Measurements from ENCODE around the gene ZNF230.

Gene ZNF230

DNA sequence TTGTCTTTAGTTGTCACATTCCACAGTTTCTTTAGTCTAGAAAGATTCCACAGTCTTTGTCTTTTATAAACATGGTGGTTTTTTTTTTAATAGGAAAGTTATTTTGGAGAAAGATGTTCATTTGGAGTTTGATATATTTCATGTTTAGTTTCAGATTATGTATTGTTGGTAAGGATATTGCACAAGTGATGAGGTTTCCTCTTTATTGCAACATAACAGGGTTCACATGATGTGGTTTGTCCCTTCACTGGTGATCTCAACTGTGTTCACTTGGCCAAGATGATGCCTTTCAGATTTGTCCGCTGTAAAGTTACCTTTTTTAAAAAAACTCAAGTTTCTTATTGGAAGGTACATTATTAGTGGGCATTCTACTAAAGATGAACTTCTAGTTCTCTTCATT is 3.2 kb downstream of the ZNF230 start:
- Histone ChIP-seq H2BK15ac (ENCODE audit: low read length) (no peak overlapping the region), H3K27ac (replicated peaks; ENCODE audit: low read length) (no peak overlapping the region), H3K9ac (ENCODE audit: low read depth, low read length, poor library complexity) (no peak overlapping the region), H3K79me1 (ENCODE audit: low read depth, low read length) (no peaks in the 10 kb centered on the region), H3K18ac (ENCODE audit: low read length) (no peak overlapping the region), H2AFZ (ENCODE audit: low read length) (no peak overlapping the region), H3K4ac (ENCODE audit: low read length) (no peak overlapping the region), H4K8ac (ENCODE audit: low read depth, low read length) (no peak overlapping the region), H2AK5ac (ENCODE audit: low read depth, low read length) (no peak overlapping the region), H3K36me3 (replicated peaks in 1 of 2; ENCODE audit: control insufficient read depth in 2 of 2, insufficient read depth in 2 of 2, low read length in 2 of 2) (peaks cover 23 to 37% of the 10 kb centered on the region in 2 donors), H2BK12ac (ENCODE audit: low read length) (no peak overlapping the region), H3K4me2 (ENCODE audit: insufficient read depth, low read length, poor library complexity, severe bottlenecking) (no peak overlapping the region), H3K9me3 (replicated peaks in 1 of 2; ENCODE audit: control insufficient read depth in 2 of 2, insufficient read depth in 1 of 2, low read depth in 1 of 2, low read length in 2 of 2) (peaks cover 20 to 33% of the 10 kb centered on the region in 2 donors), H3K4me1 (ENCODE audit: control insufficient read depth in 2 of 2, insufficient read depth in 1 of 2, low read depth in 1 of 2, low read length in 2 of 2) (peaks cover 0 to 1% of the 10 kb centered on the region in 2 donors), H3K4me3 (ENCODE audit: low read length in 2 of 2) (no peak overlapping the region), H4K91ac (ENCODE audit: low read depth, low read length, poor library complexity) (no peak overlapping the region), H2BK120ac (ENCODE audit: low read depth, low read length) (no peak overlapping the region), H2BK5ac (ENCODE audit: low read length) (no peak overlapping the region), H3K14ac (ENCODE audit: low read length) (no peak overlapping the region), H3K27me3 (ENCODE audit: control insufficient read depth in 3 of 3, insufficient read depth in 3 of 3, low read depth in 1 of 3, low read length in 3 of 3) (no peaks in the 10 kb centered on the region), H3K23ac (ENCODE audit: low read depth, low read length, poor library complexity) (no peak overlapping the region)
- no peak for DNase-seq (ENCODE audit: low spot score)
- no CpG with 5 or more reads among the region's 1 CpG for WGBS, 2 donors (ENCODE audit: extremely low coverage in 2 of 2, insufficient read length in 2 of 2, insufficient replicate concordance in 1 of 2)

DNA sequence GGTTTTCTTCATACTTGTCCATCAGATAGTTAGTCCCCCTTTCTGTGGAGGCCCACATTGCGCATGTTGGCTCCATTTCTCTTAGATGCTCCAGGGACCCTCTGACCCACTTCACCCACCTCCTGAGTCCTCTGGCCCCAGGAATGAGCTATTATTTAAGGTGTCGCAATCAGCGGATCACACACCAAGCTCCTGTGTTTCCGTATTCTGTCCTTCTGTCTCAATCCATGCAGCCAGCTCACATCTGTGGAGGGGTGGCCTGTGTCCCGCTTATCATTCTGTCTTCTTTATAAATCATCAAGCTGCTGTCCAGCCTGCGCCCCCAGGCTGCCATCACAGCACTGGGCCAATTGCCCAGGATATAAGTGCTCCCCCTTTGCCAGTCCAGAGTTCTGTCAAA is 4.7 kb downstream of the ZNF230 start:
- peaks cover 24 to 50% of the 10 kb centered on the region in 2 donors for H3K36me3 ChIP-seq (replicated peaks in 1 of 2; ENCODE audit: control insufficient read depth in 2 of 2, insufficient read depth in 2 of 2, low read length in 2 of 2)
- no CpG with 5 or more reads among the region's 6 CpGs for WGBS, 2 donors (ENCODE audit: extremely low coverage in 2 of 2, insufficient read length in 2 of 2, insufficient replicate concordance in 1 of 2)

DNA sequence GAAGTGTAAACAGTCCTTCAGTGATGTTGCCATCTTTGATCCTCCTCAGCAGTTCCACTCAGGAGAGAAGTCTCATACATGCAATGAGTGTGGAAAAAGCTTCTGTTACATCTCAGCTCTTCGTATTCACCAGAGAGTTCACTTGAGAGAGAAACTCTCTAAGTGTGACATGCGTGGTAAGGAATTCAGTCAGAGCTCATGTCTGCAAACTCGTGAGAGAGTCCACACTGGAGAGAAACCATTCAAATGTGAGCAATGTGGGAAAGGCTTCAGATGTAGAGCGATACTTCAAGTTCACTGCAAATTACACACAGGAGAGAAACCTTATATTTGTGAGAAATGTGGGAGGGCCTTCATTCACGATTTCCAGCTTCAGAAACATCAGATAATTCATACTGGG is 7.7 kb downstream of the ZNF230 start:
- Histone ChIP-seq H3K23ac (ENCODE audit: low read depth, low read length, poor library complexity) (no peak overlapping the region), H3K18ac (ENCODE audit: low read length) (no peak overlapping the region), H4K8ac (ENCODE audit: low read depth, low read length) (no peak overlapping the region), H3K4me1 (ENCODE audit: control insufficient read depth in 2 of 2, insufficient read depth in 1 of 2, low read depth in 1 of 2, low read length in 2 of 2) (no peaks in the 10 kb centered on the region), H3K27ac (replicated peaks; ENCODE audit: low read length) (no peak overlapping the region), H3K9me3 (replicated peaks in 1 of 2; ENCODE audit: control insufficient read depth in 2 of 2, insufficient read depth in 1 of 2, low read depth in 1 of 2, low read length in 2 of 2) (peaks cover 25 to 46% of the 10 kb centered on the region in 2 donors), H3K4ac (ENCODE audit: low read length) (no peak overlapping the region), H3K36me3 (replicated peaks in 1 of 2; ENCODE audit: control insufficient read depth in 2 of 2, insufficient read depth in 2 of 2, low read length in 2 of 2) (peaks cover 24 to 50% of the 10 kb centered on the region in 2 donors), H3K4me3 (ENCODE audit: low read length in 2 of 2) (no peak overlapping the region), H2BK15ac (ENCODE audit: low read length) (no peak overlapping the region), H2BK5ac (ENCODE audit: low read length) (no peak overlapping the region), H2AFZ (ENCODE audit: low read length) (no peak overlapping the region), H3K14ac (ENCODE audit: low read length) (no peak overlapping the region), H2BK120ac (ENCODE audit: low read depth, low read length) (no peak overlapping the region), H3K27me3 (ENCODE audit: control insufficient read depth in 3 of 3, insufficient read depth in 3 of 3, low read depth in 1 of 3, low read length in 3 of 3) (no peaks in the 10 kb centered on the region), H2BK12ac (ENCODE audit: low read length) (no peak overlapping the region), H3K9ac (ENCODE audit: low read depth, low read length, poor library complexity) (no peak overlapping the region), H2AK5ac (ENCODE audit: low read depth, low read length) (no peak overlapping the region), H4K91ac (ENCODE audit: low read depth, low read length, poor library complexity) (no peak overlapping the region), H3K79me1 (ENCODE audit: low read depth, low read length) (no peaks in the 10 kb centered on the region), H3K4me2 (ENCODE audit: insufficient read depth, low read length, poor library complexity, severe bottlenecking) (no peak overlapping the region)
- no peak for DNase-seq (ENCODE audit: low spot score)
- no CpG with 5 or more reads among the region's 5 CpGs for WGBS, 2 donors (ENCODE audit: extremely low coverage in 2 of 2, insufficient read length in 2 of 2, insufficient replicate concordance in 1 of 2)

More for the DNA sequence above, 4.7 kb downstream of the ZNF230 start:
- Histone ChIP-seq H3K4ac (ENCODE audit: low read length) (no peak overlapping the region), H2BK15ac (ENCODE audit: low read length) (no peak overlapping the region), H2BK120ac (ENCODE audit: low read depth, low read length) (no peak overlapping the region), H3K4me3 (ENCODE audit: low read length in 2 of 2) (no peak overlapping the region), H2BK12ac (ENCODE audit: low read length) (no peak overlapping the region), H3K4me1 (ENCODE audit: control insufficient read depth in 2 of 2, insufficient read depth in 1 of 2, low read depth in 1 of 2, low read length in 2 of 2) (no peaks in the 10 kb centered on the region), H3K14ac (ENCODE audit: low read length) (no peak overlapping the region), H3K27me3 (ENCODE audit: control insufficient read depth in 3 of 3, insufficient read depth in 3 of 3, low read depth in 1 of 3, low read length in 3 of 3) (no peaks in the 10 kb centered on the region), H4K91ac (ENCODE audit: low read depth, low read length, poor library complexity) (no peak overlapping the region), H2AK5ac (ENCODE audit: low read depth, low read length) (no peak overlapping the region), H2BK5ac (ENCODE audit: low read length) (no peak overlapping the region), H3K9ac (ENCODE audit: low read depth, low read length, poor library complexity) (no peak overlapping the region), H3K4me2 (ENCODE audit: insufficient read depth, low read length, poor library complexity, severe bottlenecking) (no peak overlapping the region), H3K9me3 (replicated peaks in 1 of 2; ENCODE audit: control insufficient read depth in 2 of 2, insufficient read depth in 1 of 2, low read depth in 1 of 2, low read length in 2 of 2) (peaks cover 23 to 46% of the 10 kb centered on the region in 2 donors), H2AFZ (ENCODE audit: low read length) (no peak overlapping the region), H3K23ac (ENCODE audit: low read depth, low read length, poor library complexity) (no peak overlapping the region), H3K27ac (replicated peaks; ENCODE audit: low read length) (no peak overlapping the region), H3K18ac (ENCODE audit: low read length) (no peak overlapping the region), H3K79me1 (ENCODE audit: low read depth, low read length) (no peaks in the 10 kb centered on the region), H4K8ac (ENCODE audit: low read depth, low read length) (no peak overlapping the region)
- DNase-seq (ENCODE audit: low spot score) = no peak

DNA sequence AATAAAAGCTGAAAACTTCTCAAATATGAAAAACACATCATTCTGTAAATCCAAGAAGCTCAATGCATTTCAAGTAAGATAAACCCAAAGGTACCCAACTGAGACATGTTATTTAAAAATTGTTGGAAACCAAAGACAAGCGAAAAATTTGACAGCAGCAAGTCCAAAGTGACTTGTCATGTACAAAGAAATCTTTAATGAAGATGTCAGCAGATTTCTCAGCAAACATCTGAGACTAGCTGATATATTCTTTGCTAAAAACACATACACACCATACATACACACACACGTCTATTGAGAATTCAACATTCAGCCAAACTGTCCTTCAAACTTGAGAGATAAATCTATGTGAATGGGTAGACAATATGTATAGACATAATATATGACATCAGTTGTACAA is 16.7 kb downstream of the ZNF230 start:
- Histone ChIP-seq H4K91ac (ENCODE audit: low read depth, low read length, poor library complexity) (no peak overlapping the region), H2BK120ac (ENCODE audit: low read depth, low read length) (no peak overlapping the region), H3K4me1 (ENCODE audit: control insufficient read depth in 2 of 2, insufficient read depth in 1 of 2, low read depth in 1 of 2, low read length in 2 of 2) (no peaks in the 10 kb centered on the region), H3K4me2 (ENCODE audit: insufficient read depth, low read length, poor library complexity, severe bottlenecking) (no peak overlapping the region), H3K9ac (ENCODE audit: low read depth, low read length, poor library complexity) (no peak overlapping the region), H2AK5ac (ENCODE audit: low read depth, low read length) (no peak overlapping the region), H3K23ac (ENCODE audit: low read depth, low read length, poor library complexity) (no peak overlapping the region), H3K79me1 (ENCODE audit: low read depth, low read length) (no peaks in the 10 kb centered on the region), H2BK5ac (ENCODE audit: low read length) (no peak overlapping the region), H2BK12ac (ENCODE audit: low read length) (no peak overlapping the region), H3K18ac (ENCODE audit: low read length) (no peak overlapping the region), H3K14ac (ENCODE audit: low read length) (no peak overlapping the region), H3K27ac (replicated peaks; ENCODE audit: low read length) (no peak overlapping the region), H4K8ac (ENCODE audit: low read depth, low read length) (no peak overlapping the region), H3K9me3 (replicated peaks in 1 of 2; ENCODE audit: control insufficient read depth in 2 of 2, insufficient read depth in 1 of 2, low read depth in 1 of 2, low read length in 2 of 2) (no peaks in the 10 kb centered on the region), H2AFZ (ENCODE audit: low read length) (no peak overlapping the region), H3K4ac (ENCODE audit: low read length) (no peak overlapping the region), H2BK15ac (ENCODE audit: low read length) (no peak overlapping the region), H3K4me3 (ENCODE audit: low read length in 2 of 2) (no peak overlapping the region), H3K27me3 (ENCODE audit: control insufficient read depth in 3 of 3, insufficient read depth in 3 of 3, low read depth in 1 of 3, low read length in 3 of 3) (no peaks in the 10 kb centered on the region), H3K36me3 (replicated peaks in 1 of 2; ENCODE audit: control insufficient read depth in 2 of 2, insufficient read depth in 2 of 2, low read length in 2 of 2) (no peaks in the 10 kb centered on the region)
- no peak for DNase-seq (ENCODE audit: low spot score)
- WGBS, 2 donors (ENCODE audit: extremely low coverage in 2 of 2, insufficient read length in 2 of 2, insufficient replicate concordance in 1 of 2) = no CpG with 5 or more reads among the region's 2 CpGs
